Loucy (cell line): ENCODE results near the gene ROBO2.

Experiments used
- H2AFZ ChIP-seq: fragments of 200-600 bp; sonication (generic); 2 replicates; pipeline ENCODE4 v1.6.0; 2016; ENCODE audit warnings: antibody characterized with exemption, mild to moderate bottlenecking, low read length, moderate library complexity
- H3F3A ChIP-seq: fragments of 200-600 bp; 2 replicates; pipeline ENCODE4 v1.6.0; 2016; ENCODE audit warnings: antibody characterized with exemption, low read depth, mild to moderate bottlenecking
- H3K27me3 ChIP-seq: fragments of 200-600 bp; sonication (generic); 2 replicates; pipeline ENCODE4 v1.6.1; 2014; ENCODE audit warnings: low read length, mild to moderate bottlenecking; ENCODE audit not compliant: insufficient read depth, poor library complexity, severe bottlenecking
- H3K36me3 ChIP-seq: fragments of 200-600 bp; sonication (generic); 2 replicates; pipeline ENCODE4 v1.6.1; 2016; ENCODE audit warnings: low read length; ENCODE audit not compliant: insufficient read depth
- H3K4me1 ChIP-seq: fragments of 200-600 bp; sonication (generic); 2 replicates; pipeline ENCODE4 v1.5.1; 2014; ENCODE audit warnings: low read length, mild to moderate bottlenecking; ENCODE audit not compliant: insufficient read depth, poor library complexity, severe bottlenecking
- H3K4me2 ChIP-seq: fragments of 200-600 bp; sonication (generic); 2 replicates; pipeline ENCODE4 v1.6.0; 2014; ENCODE audit warnings: antibody characterized with exemption, low read length, low read depth, mild to moderate bottlenecking; ENCODE audit not compliant: poor library complexity, severe bottlenecking
- H3K4me3 ChIP-seq: fragments of 200-600 bp; sonication (generic); 2 replicates; pipeline ENCODE4 v1.5.1; 2014; ENCODE audit warnings: low read length, mild to moderate bottlenecking, mixed read lengths; ENCODE audit not compliant: poor library complexity, severe bottlenecking
- H3K79me2 ChIP-seq: fragments of 200-600 bp; sonication (generic); 2 replicates; pipeline ENCODE4 v1.6.1; 2014; ENCODE audit warnings: low read length; ENCODE audit not compliant: insufficient read depth
- H3K9ac ChIP-seq: fragments of 200-600 bp; sonication (generic); 2 replicates; pipeline ENCODE4 v1.6.0; 2014; ENCODE audit warnings: mild to moderate bottlenecking, low read depth, low read length, moderate library complexity; ENCODE audit not compliant: poor library complexity, severe bottlenecking
- H3K9me2 ChIP-seq: fragments of 200-600 bp; sonication (generic); replicated peaks from 2 replicates; pipeline ENCODE4 v1.6.1; 2016; ENCODE audit warnings: low read depth, low read length, mixed read lengths
- H3K9me3 ChIP-seq: fragments of 200-600 bp; sonication (generic); 2 replicates; pipeline ENCODE4 v1.6.1; 2014; ENCODE audit warnings: mild to moderate bottlenecking, antibody characterized with exemption, low read length, low read depth; ENCODE audit not compliant: insufficient read depth
- H4K20me1 ChIP-seq: fragments of 200-600 bp; sonication (generic); 2 replicates; pipeline ENCODE4 v1.6.0; 2014; ENCODE audit warnings: antibody characterized with exemption, low read length, mild to moderate bottlenecking; ENCODE audit not compliant: insufficient read depth, poor library complexity, severe bottlenecking
- CTCF ChIP-seq: fragments of 200-600 bp; sonication (generic); conservative IDR thresholded peaks from 2 replicates; pipeline ENCODE4 v1.5.1; 2014; ENCODE audit warnings: mild to moderate bottlenecking, antibody characterized with exemption, low read length
- EZH2phosphoT487 ChIP-seq: fragments of 200-600 bp; IDR thresholded peaks from 2 replicates; pipeline ENCODE4 v1.6.1; 2018; ENCODE audit warnings: antibody characterized with exemption, mild to moderate bottlenecking, moderate library complexity, borderline replicate concordance

ROBO2 gene

GRCh38 chr3:77699125-77699691 lies 659.3 kb downstream of the ROBO2 start:
- Histone ChIP-seq H3K9me2 (no peaks in the 10 kb centered on the region), H3K36me3 (no peaks in the 10 kb centered on the region), H3K4me1 (no peaks in the 10 kb centered on the region), H3K9ac (no peak overlapping the region), H4K20me1 (no peaks in the 10 kb centered on the region), H2AFZ (no peak overlapping the region), H3K4me2 (no peak overlapping the region), H3F3A (no peaks in the 10 kb centered on the region), H3K9me3 (no peaks in the 10 kb centered on the region), H3K27me3 (no peaks in the 10 kb centered on the region), H3K4me3 (no peak overlapping the region), H3K79me2 (no peaks in the 10 kb centered on the region)
- TF ChIP-seq EZH2phosphoT487 (no peak), CTCF (no peak)
